Tibial artery (tissue), 4 donors: Measurements from ENCODE around the gene SLC36A2.

Experiments
- DNase-seq, 2 donors: peaks; one replicate each; pipeline ENCODE4 v3.0.0-alpha.2; 2019
- H3K27ac ChIP-seq, 2 donors: fragments of 200-600 bp; sonication (generic) in 1 of 2; 1 replicate in 1 of 2; 2 replicates in 1 of 2; pipeline ENCODE4 v1.5.1; 2018 to 2019; ENCODE audit warnings: mild to moderate bottlenecking in 1 of 2
- H3K27me3 ChIP-seq, 2 donors: fragments of 200-600 bp; sonication (generic) in 1 of 2; one replicate each; pipeline versions ENCODE4 v1.5.1 to v1.6.0; 2016 to 2019
- H3K36me3 ChIP-seq, 3 donors: fragments of 200-600 bp; sonication (generic) in 2 of 3; one replicate each; pipeline ENCODE4 v1.5.1; 2016 to 2019; ENCODE audit warnings: mild to moderate bottlenecking in 2 of 3
- H3K4me1 ChIP-seq, 4 donors: fragments of 200-600 bp; sonication (generic) in 2 of 4; 1 replicate in 3 of 4; 2 replicates in 1 of 4; pipeline ENCODE4 v1.5.1; 2016 to 2019
- H3K4me3 ChIP-seq, 2 donors: fragments of 200-600 bp; sonication (generic) in 1 of 2; 1 replicate in 1 of 2; 2 replicates in 1 of 2; pipeline ENCODE4 v1.5.1; 2018 to 2019; ENCODE audit warnings: mild to moderate bottlenecking in 2 of 2
- H3K9me3 ChIP-seq, 3 donors: fragments of 200-600 bp; sonication (generic) in 1 of 3; one replicate each; pipeline ENCODE4 v1.5.1; 2016 to 2019
- CTCF ChIP-seq, 2 experiments: fragments of 200-600 bp in 1 of 2; fragments of 450-650 bp in 1 of 2; IDR thresholded peaks; one replicate each; pipeline ENCODE4 v1.5.1; 2017 to 2019; ENCODE audit warnings: antibody characterized with exemption in 2 of 2, mild to moderate bottlenecking in 1 of 2, moderate library complexity in 1 of 2
- intact Hi-C: fragments of 100-400 bp; cut with DNase I; formaldehyde crosslinking; loops from one replicate; pipeline ENCODE4 v1.15.0; 2023; ENCODE audit warnings: low total_unique reads

SLC36A2 gene

GRCh38 chr5:151347369-151347768, at the start of gene SLC36A2:
SLC36A2 (minus strand) TSS chr5:151347559; CDS start chr5:151347460, 99 bp downstream.
- no peak for TF ChIP-seq CTCF (IDR thresholded peaks at IDR 0.05)
- Histone ChIP-seq H3K27me3 (peaks cover 0 to 20% of the 10 kb centered on the region in 2 donors), H3K27ac (no peak within 1 kb of the TSS), H3K36me3 (no peaks in the 10 kb centered on the region), H3K4me3 (no peak within 1 kb of the TSS), H3K9me3 (no peaks in the 10 kb centered on the region), H3K4me1 (peaks cover 0 to 12% (median 1%) of the 10 kb centered on the region in 4 donors)
- DNase-seq: no peak
- intact Hi-C loops: no loop called here

GRCh38 chr5:151388960-151389359, 41.6 kb upstream of the SLC36A2 start:
- intact Hi-C loops: no loop called here
- Histone ChIP-seq H3K4me1 (no peaks in the 10 kb centered on the region), H3K4me3 (no peak overlapping the region), H3K27me3 (no peaks in the 10 kb centered on the region), H3K27ac (no peak overlapping the region), H3K36me3 (no peaks in the 10 kb centered on the region), H3K9me3 (no peaks in the 10 kb centered on the region)
- no peak for DNase-seq
- no peak for TF ChIP-seq CTCF (IDR thresholded peaks at IDR 0.05)

- Histone ChIP-seq H3K27ac (no peak overlapping the region), H3K4me3 (no peak overlapping the region), H3K27me3 (no peaks in the 10 kb centered on the region), H3K4me1 (no peaks in the 10 kb centered on the region), H3K9me3 (no peaks in the 10 kb centered on the region), H3K36me3 (no peaks in the 10 kb centered on the region)
- no peak for DNase-seq
- no peak for TF ChIP-seq CTCF (IDR thresholded peaks at IDR 0.05)
- intact Hi-C loops: no loop called here
Observed at GRCh38 chr5:151384106-151384505, 36.7 kb upstream of the SLC36A2 start.

DNA sequence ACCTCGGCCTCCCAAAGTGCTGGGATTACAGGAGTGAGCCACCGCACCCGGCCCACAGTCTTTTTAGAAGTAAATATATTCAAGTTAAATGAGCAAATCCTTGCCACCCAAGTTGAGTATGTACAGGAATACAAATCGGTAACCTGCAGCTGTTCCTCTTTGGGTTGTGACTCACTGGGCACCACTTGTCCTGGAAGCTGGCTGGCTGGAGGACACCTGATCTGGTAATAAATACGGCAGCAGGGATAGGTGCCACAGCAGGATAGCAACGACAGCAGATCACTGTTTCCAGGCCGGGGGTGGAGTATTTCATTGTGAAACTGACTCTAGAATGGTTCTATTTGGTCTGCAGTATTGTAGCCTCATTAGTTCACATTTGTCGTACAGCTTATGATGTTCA, 35.7 kb upstream of the SLC36A2 start:
- H3K4me3 ChIP-seq: no peak overlapping the region
- H3K4me1 ChIP-seq: no peaks in the 10 kb centered on the region
- no peaks in the 10 kb centered on the region for H3K27me3 ChIP-seq
- no peak overlapping the region for H3K27ac ChIP-seq
- DNase-seq: no peak
- TF ChIP-seq CTCF (IDR thresholded peaks at IDR 0.05): no peak
- intact Hi-C loops: no loop called here
- no peaks in the 10 kb centered on the region for H3K36me3 ChIP-seq
- H3K9me3 ChIP-seq: no peaks in the 10 kb centered on the region

DNA sequence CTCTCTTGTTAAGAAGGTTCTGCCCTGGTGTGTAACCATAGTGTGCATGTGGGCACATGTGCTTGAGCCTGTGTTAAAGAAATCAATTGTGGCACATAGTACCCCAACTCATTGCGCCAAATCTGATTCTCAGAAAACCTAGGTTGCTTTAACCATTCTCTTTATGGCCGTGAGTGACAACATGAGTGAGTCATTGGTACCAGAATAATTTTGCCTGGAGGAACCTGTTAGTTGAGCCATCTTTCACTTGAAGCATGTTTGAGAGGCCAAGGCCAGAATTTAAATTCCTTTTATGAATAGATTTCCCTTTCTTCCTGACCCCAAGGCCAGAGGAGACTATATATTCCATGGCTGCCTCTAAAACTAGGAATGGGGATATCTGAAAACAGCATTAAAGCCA, 35.2 kb upstream of the SLC36A2 start:
- no peaks in the 10 kb centered on the region for H3K36me3 ChIP-seq
- DNase-seq: no peak
- no peaks in the 10 kb centered on the region for H3K27me3 ChIP-seq
- H3K4me3 ChIP-seq: no peak overlapping the region
- H3K4me1 ChIP-seq: no peaks in the 10 kb centered on the region
- intact Hi-C loops: no loop called here
- TF ChIP-seq CTCF (IDR thresholded peaks at IDR 0.05): no peak
- H3K9me3 ChIP-seq: no peaks in the 10 kb centered on the region
- H3K27ac ChIP-seq: no peak overlapping the region

GRCh38 chr5:151381899-151382298, 34.5 kb upstream of the SLC36A2 start:
- H3K4me1 ChIP-seq: no peaks in the 10 kb centered on the region
- intact Hi-C loops: no loop called here
- no peaks in the 10 kb centered on the region for H3K9me3 ChIP-seq
- no peak for TF ChIP-seq CTCF (IDR thresholded peaks at IDR 0.05)
- no peaks in the 10 kb centered on the region for H3K27me3 ChIP-seq
- H3K4me3 ChIP-seq: no peak overlapping the region
- H3K27ac ChIP-seq: no peak overlapping the region
- H3K36me3 ChIP-seq: no peaks in the 10 kb centered on the region
- no peak for DNase-seq
